Measurements from ENCODE around the gene MIER1. TPM values are rescaled to one million over a fixed set of nuclear protein-coding genes. Genes with fewer than 3 reads are reported as not detected.
A peak's percentile ranks its signal among the peaks of the same experiment; 100 is the strongest.

Gene MIER1
- total and polyA plus RNA-seq, 8 donors = 30.9 to 38.5 (median 34.8) TPM

DNA sequence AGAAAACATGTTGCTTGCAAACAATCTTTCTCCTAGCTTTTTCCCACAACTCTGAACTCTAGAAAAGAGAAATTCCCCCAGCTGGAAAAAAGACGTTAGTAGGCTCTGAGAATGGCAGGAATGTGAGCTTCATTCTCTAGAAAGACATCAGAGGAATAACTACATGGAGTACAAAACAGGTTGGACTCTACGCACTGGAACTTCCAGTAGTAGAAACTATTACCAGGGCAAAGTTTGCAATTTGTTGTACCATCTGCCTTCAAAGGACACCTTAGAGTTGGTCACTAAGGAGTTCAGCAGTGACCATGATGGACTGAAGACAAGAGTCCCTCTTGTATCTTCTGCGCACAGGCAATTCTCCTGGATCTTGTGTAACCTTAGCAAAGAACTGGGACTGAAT lies 68.3 kb downstream of the MIER1 start:
- intact Hi-C loops (cut with DNase I) = no loop called here
- TF ChIP-seq, protein P1, sequence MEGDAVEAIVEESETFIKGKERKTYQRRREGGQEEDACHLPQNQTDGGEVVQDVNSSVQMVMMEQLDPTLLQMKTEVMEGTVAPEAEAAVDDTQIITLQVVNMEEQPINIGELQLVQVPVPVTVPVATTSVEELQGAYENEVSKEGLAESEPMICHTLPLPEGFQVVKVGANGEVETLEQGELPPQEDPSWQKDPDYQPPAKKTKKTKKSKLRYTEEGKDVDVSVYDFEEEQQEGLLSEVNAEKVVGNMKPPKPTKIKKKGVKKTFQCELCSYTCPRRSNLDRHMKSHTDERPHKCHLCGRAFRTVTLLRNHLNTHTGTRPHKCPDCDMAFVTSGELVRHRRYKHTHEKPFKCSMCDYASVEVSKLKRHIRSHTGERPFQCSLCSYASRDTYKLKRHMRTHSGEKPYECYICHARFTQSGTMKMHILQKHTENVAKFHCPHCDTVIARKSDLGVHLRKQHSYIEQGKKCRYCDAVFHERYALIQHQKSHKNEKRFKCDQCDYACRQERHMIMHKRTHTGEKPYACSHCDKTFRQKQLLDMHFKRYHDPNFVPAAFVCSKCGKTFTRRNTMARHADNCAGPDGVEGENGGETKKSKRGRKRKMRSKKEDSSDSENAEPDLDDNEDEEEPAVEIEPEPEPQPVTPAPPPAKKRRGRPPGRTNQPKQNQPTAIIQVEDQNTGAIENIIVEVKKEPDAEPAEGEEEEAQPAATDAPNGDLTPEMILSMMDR (IDR thresholded peaks at IDR 0.05) = no peak
- no peaks in the 10 kb centered on the region for H3K9me3 ChIP-seq
- DNase-seq (no peak), ATAC-seq (no peak)
- peaks cover 0 to 7% of the 10 kb centered on the region in 2 donors for H3K4me1 ChIP-seq
- H3K27me3 ChIP-seq = no peaks in the 10 kb centered on the region
- H3K4me3 ChIP-seq = no peak overlapping the region
- peaks cover 0 to 30% of the 10 kb centered on the region in 2 donors for H3K36me3 ChIP-seq
- no peak overlapping the region for H3K27ac ChIP-seq

DNA sequence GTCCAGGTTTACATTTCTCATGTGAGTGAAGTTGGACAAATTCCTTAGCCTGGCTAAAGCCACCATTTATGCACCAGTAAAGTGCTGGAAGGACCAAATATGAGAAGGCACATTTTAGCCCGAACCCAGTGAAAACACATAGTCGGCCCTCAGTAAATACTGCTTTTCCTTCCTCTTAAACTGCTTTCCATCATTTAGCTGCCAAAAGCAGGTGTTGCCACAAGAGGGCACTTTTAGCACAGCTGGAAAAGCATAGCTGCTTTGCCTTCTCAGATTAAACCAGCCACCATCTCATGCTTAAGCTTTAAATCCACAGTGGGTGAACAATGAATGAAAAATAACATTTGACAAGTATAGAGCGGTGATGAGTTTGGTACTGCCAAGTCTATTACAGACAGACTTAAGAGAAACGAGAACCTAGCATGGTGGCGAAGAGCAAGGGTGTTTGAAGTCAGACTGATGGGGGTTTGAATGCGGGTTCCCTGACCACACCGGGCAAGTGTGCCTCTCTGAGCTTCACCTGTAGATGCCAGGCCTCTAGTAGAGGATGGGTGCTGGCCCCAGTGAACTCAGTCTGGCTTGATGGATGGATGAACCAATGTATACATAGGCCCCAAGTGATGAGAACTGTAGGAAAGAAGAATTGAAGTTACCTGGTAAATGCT lies 71.4 kb downstream of the MIER1 start:
- peak; percentile 91 for ATAC-seq
- no peaks in the 10 kb centered on the region for H3K27me3 ChIP-seq

DNA sequence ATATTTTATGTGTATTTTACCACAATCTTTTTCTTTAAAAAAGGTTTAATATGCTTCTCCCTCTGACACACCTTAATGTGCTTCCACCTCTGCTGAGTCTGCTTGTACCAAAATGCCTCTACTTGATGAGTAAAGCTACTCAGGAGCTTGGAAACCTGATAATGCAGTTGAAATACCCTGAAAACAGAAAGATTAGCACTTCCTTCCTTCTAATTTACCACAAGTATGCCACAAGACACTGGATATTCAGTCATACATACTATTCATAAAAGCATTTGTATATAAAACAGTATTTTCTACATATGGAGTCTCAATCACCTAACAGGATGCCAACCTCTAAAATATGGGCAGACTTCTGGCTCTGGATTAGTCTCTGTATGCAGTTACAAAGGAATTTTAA lies 74.2 kb downstream of the MIER1 start:
- TF ChIP-seq, protein P1 (IDR thresholded peaks at IDR 0.05) = no peak
- Histone ChIP-seq H3K4me1 (peaks cover 0 to 7% of the 10 kb centered on the region in 2 donors), H3K27ac (no peak overlapping the region), H3K36me3 (peaks cover 0 to 12% of the 10 kb centered on the region in 2 donors), H3K4me3 (no peak overlapping the region), H3K9me3 (no peaks in the 10 kb centered on the region), H3K27me3 (no peaks in the 10 kb centered on the region)
- ATAC-seq = no peak
- intact Hi-C loops (cut with DNase I) = no loop called here
- DNase-seq = no peak

More for the DNA sequence above, 71.4 kb downstream of the MIER1 start:
- peaks cover 0 to 5% of the 10 kb centered on the region in 2 donors for H3K36me3 ChIP-seq
- H3K9me3 ChIP-seq = no peaks in the 10 kb centered on the region
- H3K4me3 ChIP-seq = no peak overlapping the region
- H3K27ac ChIP-seq = no peak overlapping the region
- peaks cover 0 to 7% of the 10 kb centered on the region in 2 donors for H3K4me1 ChIP-seq
- DNase-seq = peak in 3 of 4 donors; percentile 31 to 72 (median 41)
- TF ChIP-seq, protein P1 (IDR thresholded peaks at IDR 0.05) = peak; percentile 47 to 70
- intact Hi-C loops (cut with DNase I) = no loop called here

DNA sequence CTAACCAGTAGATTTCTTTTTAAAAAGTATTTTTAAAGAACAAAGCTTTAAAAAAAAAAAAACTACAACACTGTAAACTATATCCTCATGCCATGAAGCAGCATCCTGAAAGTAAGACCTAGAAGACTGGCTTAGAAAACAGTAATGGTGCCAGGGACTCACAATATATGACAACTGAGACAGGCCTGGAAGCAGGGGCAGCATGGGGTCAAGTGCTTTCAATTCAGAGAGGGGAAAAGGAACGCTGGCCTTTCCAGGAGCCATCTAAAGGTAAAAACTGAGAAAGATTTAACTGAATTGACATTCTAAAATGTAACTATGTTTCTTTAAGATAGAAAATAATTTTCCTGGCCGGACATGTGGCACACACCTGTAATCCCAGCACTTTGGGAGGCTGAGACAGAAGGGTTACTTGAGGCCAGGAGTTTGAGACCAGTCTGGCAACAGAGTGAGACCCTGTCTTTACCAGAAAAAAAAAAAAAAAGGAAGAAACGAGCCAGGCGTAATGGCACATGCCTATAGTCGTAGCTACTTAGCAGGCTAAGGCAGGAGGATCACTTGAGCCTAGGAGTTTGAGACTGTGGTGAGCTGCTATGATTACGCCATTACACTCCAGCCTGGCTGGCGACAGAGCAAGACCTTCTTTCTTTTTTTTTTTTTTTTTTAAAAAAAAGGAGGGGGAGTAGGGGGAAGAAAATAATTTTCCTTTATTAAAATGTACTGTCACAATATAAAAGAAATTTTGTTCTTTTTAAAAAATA lies 75.0 kb downstream of the MIER1 start:
- Histone ChIP-seq H3K9me3 (no peaks in the 10 kb centered on the region), H3K4me1 (peaks cover 0 to 7% of the 10 kb centered on the region in 2 donors), H3K27me3 (no peaks in the 10 kb centered on the region), H3K36me3 (peaks cover 0 to 14% of the 10 kb centered on the region in 2 donors), H3K4me3 (no peak overlapping the region), H3K27ac (no peak overlapping the region)
- TF ChIP-seq, protein P1 (IDR thresholded peaks at IDR 0.05) = no peak
- ATAC-seq = no peak
- intact Hi-C loops (cut with DNase I) = loop anchor here in 1 of 2 donors (10.0 kb wide), 1 partner anchor 145 kb away; no protein-coding TSS in a partner anchor
- DNase-seq = no peak
